CD14-positive monocyte (primary cell): ENCODE measurements around the gene PRKACA. TPM values are rescaled to one million over a fixed set of nuclear protein-coding genes. Genes with fewer than 3 reads are reported as not detected.
A peak's percentile ranks its signal among the peaks of the same experiment; 100 is the strongest.

Experiments used
- DNase-seq, 3 donors: peaks; one replicate each; pipeline ENCODE4 v3.0.0-alpha.2; 2011 to 2022
- H2AFZ ChIP-seq: 2 replicates; pipeline ENCODE4 v1.6.0; 2012; ENCODE audit warnings: mild to moderate bottlenecking, low read depth, low read length, inconsistent platforms; ENCODE audit not compliant: insufficient read depth, poor library complexity, severe bottlenecking
- H3K27ac ChIP-seq, 2 donors: 1 replicate in 1 of 2; 2 replicates in 1 of 2; pipeline ENCODE4 v1.5.1; 2012 to 2013; ENCODE audit warnings: low read length in 2 of 2, control low read depth in 1 of 2, inconsistent platforms in 1 of 2, low read depth in 1 of 2, mild to moderate bottlenecking in 1 of 2
- H3K27me3 ChIP-seq, 2 donors: one replicate each; pipeline versions ENCODE4 v1.6.0 to v1.6.1; 2011 to 2013; ENCODE audit warnings: low read length in 2 of 2; ENCODE audit not compliant: control insufficient read depth in 2 of 2, insufficient read depth in 2 of 2
- H3K36me3 ChIP-seq, 2 donors: replicated peaks in 1 of 2; 1 replicate in 1 of 2; 2 replicates in 1 of 2; pipeline versions ENCODE4 v1.5.1 to v1.6.1; 2012 to 2013; ENCODE audit warnings: low read length in 2 of 2, control low read depth in 1 of 2, inconsistent platforms in 1 of 2, mild to moderate bottlenecking in 1 of 2; ENCODE audit not compliant: insufficient read depth in 2 of 2, control insufficient read depth in 1 of 2
- H3K4me1 ChIP-seq, 2 donors: 1 replicate in 1 of 2; 2 replicates in 1 of 2; pipeline versions ENCODE4 v1.5.1 to v1.6.1; 2012 to 2013; ENCODE audit warnings: low read length in 2 of 2, control low read depth in 1 of 2, inconsistent platforms in 1 of 2, mild to moderate bottlenecking in 1 of 2, moderate library complexity in 1 of 2; ENCODE audit not compliant: insufficient read depth in 2 of 2, control insufficient read depth in 1 of 2
- H3K4me2 ChIP-seq: replicated peaks from 2 replicates; pipeline ENCODE3; 2012; ENCODE audit warnings: low read length, moderate library complexity, mild to moderate bottlenecking; ENCODE audit not compliant: poor library complexity, severe bottlenecking; ENCODE audit errors: extremely low read depth
- H3K4me3 ChIP-seq, 3 experiments: fragments of 200-600 bp in 1 of 3; sonication (generic) in 1 of 3; replicated peaks in 1 of 3; 1 replicate in 2 of 3; 2 replicates in 1 of 3; pipeline ENCODE4 v1.5.1; 2011 to 2013; ENCODE audit warnings: low read length in 3 of 3, mild to moderate bottlenecking in 3 of 3, control low read depth in 2 of 3, low read depth in 2 of 3, inconsistent platforms in 1 of 3, moderate library complexity in 1 of 3
- H3K79me2 ChIP-seq: 2 replicates; pipeline ENCODE4 v1.6.0; 2012; ENCODE audit warnings: mild to moderate bottlenecking, control low read depth, inconsistent platforms, low read length, moderate library complexity; ENCODE audit not compliant: insufficient read depth
- H3K9ac ChIP-seq: 2 replicates; pipeline ENCODE4 v1.6.0; 2017; ENCODE audit warnings: low read length, mild to moderate bottlenecking; ENCODE audit not compliant: insufficient read depth, poor library complexity, severe bottlenecking
- H3K9me3 ChIP-seq, 2 donors: replicated peaks in 1 of 2; 1 replicate in 1 of 2; 2 replicates in 1 of 2; pipeline versions ENCODE4 v1.5.1 to v1.6.1; 2012 to 2013; ENCODE audit warnings: low read length in 2 of 2, control low read depth in 1 of 2; ENCODE audit not compliant: control insufficient read depth in 1 of 2, insufficient read depth in 1 of 2
- H4K20me1 ChIP-seq: 2 replicates; pipeline ENCODE4 v1.6.0; 2012; ENCODE audit warnings: mild to moderate bottlenecking, low read length, control low read depth, moderate library complexity; ENCODE audit not compliant: insufficient read depth
- H3K27ac Mint-ChIP-seq, 7 donors: one replicate each; pipeline ENCODE4 v1.8.0; 2020; ENCODE audit warnings: mild to moderate bottlenecking in 7 of 7, mixed read lengths in 7 of 7, moderate library complexity in 6 of 7, inconsistent platforms in 2 of 7
- H3K27me3 Mint-ChIP-seq, 3 donors: one replicate each; pipeline ENCODE4 v1.8.0; 2021 to 2022; ENCODE audit warnings: low read depth in 3 of 3, mild to moderate bottlenecking in 3 of 3, mixed read lengths in 3 of 3, moderate library complexity in 3 of 3, inconsistent platforms in 1 of 3
- H3K36me3 Mint-ChIP-seq, 2 donors: one replicate each; pipeline ENCODE4 v1.8.0; 2020; ENCODE audit warnings: mixed read lengths in 2 of 2, inconsistent platforms in 1 of 2, mild to moderate bottlenecking in 1 of 2
- H3K4me1 Mint-ChIP-seq: one replicate; pipeline ENCODE4 v1.8.0; 2020; ENCODE audit warnings: mild to moderate bottlenecking, mixed read lengths
- H3K4me3 Mint-ChIP-seq, 2 donors: one replicate each; pipeline ENCODE4 v1.8.0; 2020; ENCODE audit warnings: mild to moderate bottlenecking in 2 of 2, mixed read lengths in 2 of 2, moderate library complexity in 1 of 2
- H3K9me3 Mint-ChIP-seq, 7 donors: one replicate each; pipeline ENCODE4 v1.8.0; 2020 to 2022; ENCODE audit warnings: mixed read lengths in 7 of 7, mild to moderate bottlenecking in 6 of 7, moderate library complexity in 6 of 7, inconsistent platforms in 2 of 7
- WGBS: methylation state at CpG from one replicate; pipeline ENCODE4 v1.1.5; 2013; ENCODE audit warnings: missing lambda C conversion rate; ENCODE audit not compliant: insufficient coverage; 5-methylcytosine and 5-hydroxymethylcytosine counted together
- intact Hi-C, 2 donors: fragments of 100-400 bp; cut with micrococcal nuclease; formaldehyde crosslinking; loops; one replicate each; pipeline versions ENCODE4 v1.15.0 to v1.15.1; 2023
- polyA plus RNA-seq, 3 donors: library from polyadenylated mRNA; depleted of rRNA in 1 of 3; unstranded in 2 of 3; stranded (reverse) in 1 of 3; fragments of 300-500 nt in 2 of 3; fragments of >200 nt in 1 of 3; fragmentation: Illumina TruSeq in 2 of 3; gene quantifications; 1 replicate in 2 of 3; 2 replicates in 1 of 3; pipeline ENCODE4 v1.2.3, GENCODE V29; 2012 to 2021
- TF ChIP-seq, protein P1 (sequence below): fragments of 200-600 bp; IDR thresholded peaks from one replicate; pipeline ENCODE4 v1.8.0; 2022; ENCODE audit warnings: antibody characterized with exemption, mild to moderate bottlenecking

Gene PRKACA
- polyA plus RNA-seq, 3 donors = 2.0 to 231 (median 3.8) TPM

DNA sequence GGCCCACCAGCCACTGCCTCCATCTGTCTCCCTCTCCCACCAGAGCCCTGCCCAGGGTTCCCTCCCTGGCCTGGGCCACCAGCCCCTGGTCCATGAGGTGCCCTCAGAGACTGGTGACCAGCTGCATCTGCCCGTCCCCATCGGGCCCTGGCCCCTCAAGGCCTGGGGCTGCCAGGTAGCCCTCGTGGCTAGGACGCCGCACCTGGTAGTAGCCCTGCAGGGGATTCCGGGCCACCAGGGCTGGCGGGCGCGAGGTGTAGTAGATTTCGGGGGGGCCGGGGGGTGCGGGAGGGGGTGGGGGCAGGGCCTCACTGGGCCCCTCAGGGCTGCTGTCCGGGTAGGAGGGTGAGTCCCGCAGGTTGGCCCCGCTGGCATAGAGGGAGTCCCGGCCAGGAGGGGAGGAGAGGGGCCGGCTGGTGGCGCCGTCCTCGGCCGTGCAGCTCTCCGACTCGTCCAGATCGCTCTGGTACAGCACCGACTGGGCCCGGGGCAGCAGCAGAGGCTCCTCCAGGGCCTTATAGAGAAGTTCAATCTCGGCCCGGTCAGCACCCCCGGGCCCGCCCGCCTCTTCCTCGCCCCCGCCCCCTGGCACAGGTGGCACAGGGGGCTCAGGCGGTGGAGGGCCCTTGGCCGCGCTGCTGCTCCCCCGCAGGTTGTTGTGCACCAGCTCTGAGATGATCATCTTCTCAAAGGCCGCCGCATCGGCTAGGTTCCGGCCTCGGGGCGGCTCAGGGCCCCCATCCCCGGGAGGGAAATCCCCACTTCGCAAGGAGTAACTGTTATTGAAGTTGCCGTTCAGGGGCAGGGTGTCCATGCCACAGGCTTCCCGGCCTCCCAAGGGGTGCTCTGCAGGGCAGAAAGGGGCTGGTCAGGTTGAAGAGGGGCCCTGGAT lies 33.5 kb upstream of the PRKACA start:
- H3K27ac ChIP-seq = no peak overlapping the region
- intact Hi-C loops = no loop called here
- TF ChIP-seq, protein P1, sequence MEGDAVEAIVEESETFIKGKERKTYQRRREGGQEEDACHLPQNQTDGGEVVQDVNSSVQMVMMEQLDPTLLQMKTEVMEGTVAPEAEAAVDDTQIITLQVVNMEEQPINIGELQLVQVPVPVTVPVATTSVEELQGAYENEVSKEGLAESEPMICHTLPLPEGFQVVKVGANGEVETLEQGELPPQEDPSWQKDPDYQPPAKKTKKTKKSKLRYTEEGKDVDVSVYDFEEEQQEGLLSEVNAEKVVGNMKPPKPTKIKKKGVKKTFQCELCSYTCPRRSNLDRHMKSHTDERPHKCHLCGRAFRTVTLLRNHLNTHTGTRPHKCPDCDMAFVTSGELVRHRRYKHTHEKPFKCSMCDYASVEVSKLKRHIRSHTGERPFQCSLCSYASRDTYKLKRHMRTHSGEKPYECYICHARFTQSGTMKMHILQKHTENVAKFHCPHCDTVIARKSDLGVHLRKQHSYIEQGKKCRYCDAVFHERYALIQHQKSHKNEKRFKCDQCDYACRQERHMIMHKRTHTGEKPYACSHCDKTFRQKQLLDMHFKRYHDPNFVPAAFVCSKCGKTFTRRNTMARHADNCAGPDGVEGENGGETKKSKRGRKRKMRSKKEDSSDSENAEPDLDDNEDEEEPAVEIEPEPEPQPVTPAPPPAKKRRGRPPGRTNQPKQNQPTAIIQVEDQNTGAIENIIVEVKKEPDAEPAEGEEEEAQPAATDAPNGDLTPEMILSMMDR = no peak
- peaks cover 15 to 34% of the 10 kb centered on the region in 2 donors for H3K36me3 Mint-ChIP-seq
- H3K9ac ChIP-seq = no peak overlapping the region
- H3K27me3 ChIP-seq = no peaks in the 10 kb centered on the region
- H3K4me3 ChIP-seq = no peak overlapping the region
- H4K20me1 ChIP-seq = peaks cover 62% of the 10 kb centered on the region
- peaks cover 0 to 5% (median 1%) of the 10 kb centered on the region in 3 donors for H3K27me3 Mint-ChIP-seq
- WGBS = 95% methylated on average over 37 of the region's 47 CpGs
- DNase-seq = no peak
- H3K36me3 ChIP-seq = peaks cover 9 to 26% of the 10 kb centered on the region in 2 donors
- no peak overlapping the region for H3K4me2 ChIP-seq
- H2AFZ ChIP-seq = no peak overlapping the region
- H3K27ac Mint-ChIP-seq = peak overlapping the region in 2 of 7 donors; percentile 23 to 35
- H3K79me2 ChIP-seq = peaks cover 43% of the 10 kb centered on the region
- H3K4me1 ChIP-seq = peaks cover 30 to 31% of the 10 kb centered on the region in 2 donors
- H3K9me3 Mint-ChIP-seq = peaks cover 0 to 4% (median 0%) of the 10 kb centered on the region in 7 donors
- H3K4me1 Mint-ChIP-seq = peaks cover 58% of the 10 kb centered on the region
- H3K9me3 ChIP-seq = no peaks in the 10 kb centered on the region
- H3K4me3 Mint-ChIP-seq = no peak overlapping the region

DNA sequence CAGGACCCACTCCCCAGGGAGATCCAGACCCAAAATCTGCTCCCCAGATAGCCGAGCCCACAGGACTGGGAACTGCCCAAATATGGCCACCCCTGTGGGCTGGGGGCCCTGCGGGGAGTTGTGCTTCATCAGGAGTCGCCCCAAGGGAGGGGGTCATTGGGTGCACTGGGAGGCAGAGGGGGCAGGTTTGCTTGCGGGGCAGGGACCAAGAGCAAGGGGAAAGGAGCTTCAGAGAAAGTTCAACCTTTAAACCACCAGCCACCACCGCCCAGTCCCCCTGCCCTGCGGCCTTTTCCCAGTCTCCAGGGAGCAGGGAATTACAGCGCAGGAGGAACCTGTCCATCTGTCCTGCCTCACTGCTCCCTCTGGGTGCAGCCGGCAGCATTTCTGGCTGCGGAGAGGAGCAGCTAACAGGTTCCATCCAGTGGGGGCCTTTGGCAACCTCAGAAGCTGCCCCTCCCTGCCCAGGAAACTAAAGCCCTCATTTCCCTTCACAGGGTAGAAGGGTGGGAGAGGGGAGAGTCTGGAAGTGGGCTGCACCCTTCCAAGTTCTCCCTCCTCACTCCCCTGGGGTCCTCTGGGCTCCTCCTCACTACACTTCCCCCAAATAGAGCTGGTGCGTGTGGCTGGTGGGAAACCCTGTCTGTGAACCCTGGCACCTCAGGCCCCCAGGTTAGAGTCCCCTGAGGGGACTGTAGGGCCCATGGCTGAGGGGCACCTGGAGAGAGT lies 32.6 kb upstream of the PRKACA start:
- peak overlapping the region; percentile 71 for H3K4me2 ChIP-seq
- peak overlapping the region; percentile 70 to 92 (median 79) for H3K27ac Mint-ChIP-seq

More for the DNA sequence above, 32.6 kb upstream of the PRKACA start:
- no peaks in the 10 kb centered on the region for H3K9me3 ChIP-seq
- H4K20me1 ChIP-seq = peaks cover 66% of the 10 kb centered on the region
- H3K4me3 ChIP-seq = peak overlapping the region in 1 of 3 experiments; percentile 68
- no peak for DNase-seq
- intact Hi-C loops = no loop called here
- peaks cover 51% of the 10 kb centered on the region for H3K79me2 ChIP-seq
- 71% methylated on average over 6 of the region's 10 CpGs for WGBS
- H3K27me3 ChIP-seq = no peaks in the 10 kb centered on the region
- peak overlapping the region; percentile 25 to 68 for H3K27ac ChIP-seq
- Mint-ChIP-seq H3K27me3 (peaks cover 0 to 5% (median 1%) of the 10 kb centered on the region in 3 donors), H3K4me1 (peaks cover 66% of the 10 kb centered on the region), H3K4me3 (peak overlapping the region; percentile 77 to 87), H3K9me3 (peaks cover 0 to 4% (median 0%) of the 10 kb centered on the region in 7 donors), H3K36me3 (peaks cover 13 to 29% of the 10 kb centered on the region in 2 donors)
- H3K4me1 ChIP-seq = peaks cover 30 to 34% of the 10 kb centered on the region in 2 donors
- H2AFZ ChIP-seq = peak overlapping the region; percentile 78
- H3K36me3 ChIP-seq = peaks cover 2 to 18% of the 10 kb centered on the region in 2 donors
- peak overlapping the region; percentile 48 for H3K9ac ChIP-seq
- TF ChIP-seq, protein P1 = no peak
